NCI-H2227 (cell line): ENCODE measurements around the gene LIX1L.
A peak's percentile ranks its signal among the peaks of the same experiment; 100 is the strongest.

Source experiments
- DNase-seq: peaks from one replicate; lab custom pipeline; 2025; ENCODE audit not compliant: unreplicated experiment; lab: John Stamatoyannopoulos, UW

Gene LIX1L

GRCh38 chr1:145963265-145964019 is 5.6 kb upstream of the LIX1L start:
- DNase-seq: no peak

GRCh38 chr1:145962157-145963102 is 4.6 kb upstream of the LIX1L start:
- DNase-seq: peak; percentile 55

DNA sequence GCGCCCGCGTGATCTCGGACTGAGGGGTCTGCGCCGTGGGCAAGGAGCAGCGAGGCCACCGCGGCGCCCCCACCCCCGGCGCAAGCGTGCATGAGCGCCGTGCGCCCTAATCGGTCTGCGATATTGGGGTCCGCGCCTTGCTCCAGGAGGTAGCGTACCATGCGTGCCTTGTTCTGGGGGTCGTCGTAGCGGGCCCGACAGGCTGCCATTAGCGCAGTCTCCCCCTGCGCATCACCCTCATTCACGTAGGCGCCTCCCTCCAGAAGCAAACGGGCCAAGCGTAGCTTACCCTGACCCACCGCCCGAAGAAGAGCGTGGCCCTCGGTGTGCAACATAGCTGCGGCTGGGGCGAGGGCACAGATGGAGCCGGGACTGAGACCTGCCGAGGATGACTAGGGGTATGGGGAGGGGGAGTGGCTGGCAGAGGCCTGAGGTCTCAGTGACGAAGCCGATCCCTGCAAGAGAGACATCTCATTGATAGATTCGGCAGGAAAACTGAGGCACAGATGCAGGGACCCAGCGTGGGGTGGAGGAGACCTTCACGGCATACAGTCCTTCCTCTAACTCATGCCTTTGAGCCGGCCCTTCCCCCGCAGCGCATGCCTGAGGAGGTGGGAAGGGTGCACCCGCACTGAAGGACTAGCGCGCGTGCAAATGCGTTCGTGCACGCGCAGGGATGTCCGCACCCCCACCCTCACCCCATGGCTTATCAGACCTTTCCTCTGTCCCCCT is 3.8 kb upstream of the LIX1L start:
- peak; percentile 60 for DNase-seq

GRCh38 chr1:145961109-145961424 is 3.2 kb upstream of the LIX1L start:
- DNase-seq: no peak

DNA sequence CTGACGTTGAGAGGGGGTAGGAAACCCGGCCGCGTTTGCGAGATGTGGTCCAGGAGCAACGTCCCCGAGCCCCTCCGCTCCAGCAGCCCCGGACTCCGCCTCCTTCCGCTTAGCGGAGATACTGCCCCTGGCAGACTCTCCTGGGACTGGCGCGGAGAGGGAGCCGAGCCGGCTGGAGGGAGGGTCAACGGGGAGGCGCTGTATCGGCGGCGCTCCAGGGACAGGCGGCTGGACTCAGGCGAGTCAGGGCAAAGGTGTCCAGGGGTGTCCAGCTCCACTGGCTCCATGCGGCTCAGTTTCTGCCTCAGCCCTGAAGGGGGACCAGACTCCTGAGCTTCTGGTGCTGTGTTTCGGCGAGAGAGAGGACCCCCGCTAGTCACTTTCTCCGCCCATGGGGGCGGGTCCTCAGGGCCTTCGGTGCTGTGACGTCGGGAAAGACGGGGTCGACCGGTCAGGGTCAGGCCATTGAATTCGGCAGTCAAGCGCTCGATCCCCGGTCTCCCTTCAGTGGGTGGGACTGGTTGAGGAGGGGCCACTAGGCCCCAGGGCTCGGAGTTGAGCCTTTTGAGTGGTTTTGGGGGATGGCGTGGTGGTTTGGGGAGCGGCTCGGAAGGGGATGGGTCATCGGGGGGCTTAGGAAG is 2.8 kb upstream of the LIX1L start:
- DNase-seq: peak; percentile 90

DNA sequence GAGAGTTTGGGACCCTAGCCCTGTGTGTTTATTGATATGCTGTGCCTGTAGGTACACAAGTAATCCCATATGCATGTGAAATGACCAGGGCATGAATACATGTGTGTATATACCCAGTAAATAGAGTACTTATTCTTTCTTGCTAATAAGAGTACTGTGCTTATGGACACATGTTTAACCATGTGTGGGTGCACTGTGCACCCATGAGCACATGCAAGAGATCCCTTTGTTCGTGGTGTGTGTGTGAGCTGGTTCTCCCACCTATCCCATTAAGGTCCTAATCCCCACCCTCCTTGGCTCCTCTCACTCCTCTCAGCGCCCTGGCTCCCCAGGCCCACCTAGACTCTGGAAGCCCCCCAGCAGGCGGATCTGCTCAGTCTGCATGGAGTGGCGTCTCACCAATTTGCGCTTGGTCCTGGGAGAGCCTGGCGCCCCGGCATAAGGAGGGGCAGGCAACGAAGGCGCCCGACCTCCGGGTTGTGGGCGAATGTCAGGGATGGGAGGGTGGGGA is 2.2 kb upstream of the LIX1L start:
- peak; percentile 56 for DNase-seq

- DNase-seq: no peak
Measured at GRCh38 chr1:145959333-145959732, 1.5 kb upstream of the LIX1L start.

DNA sequence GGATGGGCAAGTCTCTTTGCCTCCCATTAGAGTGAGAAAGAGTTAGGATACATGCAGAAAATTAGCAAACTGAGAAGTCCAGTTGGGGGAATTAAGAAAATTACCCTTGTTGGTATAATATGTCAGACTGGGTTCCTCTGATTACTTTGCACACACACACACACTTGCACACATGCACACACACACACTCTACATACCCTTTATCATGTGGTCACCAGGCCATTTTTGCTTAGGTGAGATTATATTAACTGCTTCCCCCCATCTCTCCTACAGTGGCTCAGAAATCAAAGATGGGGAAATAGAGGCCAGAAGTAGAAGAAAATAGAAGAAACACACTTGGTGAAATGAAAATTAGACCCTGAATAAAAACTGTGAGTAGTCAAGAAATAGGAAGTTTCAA is 917 bp upstream of the LIX1L start:
- no peak for DNase-seq

DNA sequence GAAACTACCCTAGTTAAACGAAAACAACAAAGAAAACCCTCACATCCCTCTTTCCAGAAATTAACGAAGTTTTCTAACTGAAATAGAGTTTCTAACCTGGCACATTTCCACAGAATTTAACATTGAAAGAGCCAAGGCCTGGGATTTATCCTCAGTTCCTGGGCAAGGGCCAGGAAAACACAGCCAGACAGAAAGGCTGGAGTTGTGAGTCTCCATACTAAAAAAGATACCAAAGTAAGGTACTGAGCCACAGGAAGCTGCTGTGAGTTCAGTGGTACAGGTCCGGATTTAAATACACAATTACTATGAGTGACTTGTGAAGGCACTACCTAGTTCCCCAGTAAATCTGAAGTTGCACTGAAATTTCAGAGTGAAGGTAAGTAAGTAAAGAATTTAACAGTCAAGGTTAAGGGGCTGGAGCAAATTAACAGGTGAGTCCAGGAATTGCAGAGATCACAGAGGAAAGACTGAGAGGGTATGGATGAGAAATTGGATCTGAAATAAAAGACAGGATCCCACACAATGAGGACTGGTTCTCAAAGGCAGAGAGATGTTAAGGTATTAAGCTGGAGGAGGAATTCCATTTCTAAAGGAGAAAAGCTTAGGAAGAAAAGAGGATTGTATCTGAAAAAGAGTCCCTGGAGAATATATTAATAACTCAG is 905 bp downstream of the LIX1L start:
- no peak for DNase-seq

GRCh38 chr1:145956361-145956760 is 1.5 kb downstream of the LIX1L start:
- DNase-seq: no peak

DNA sequence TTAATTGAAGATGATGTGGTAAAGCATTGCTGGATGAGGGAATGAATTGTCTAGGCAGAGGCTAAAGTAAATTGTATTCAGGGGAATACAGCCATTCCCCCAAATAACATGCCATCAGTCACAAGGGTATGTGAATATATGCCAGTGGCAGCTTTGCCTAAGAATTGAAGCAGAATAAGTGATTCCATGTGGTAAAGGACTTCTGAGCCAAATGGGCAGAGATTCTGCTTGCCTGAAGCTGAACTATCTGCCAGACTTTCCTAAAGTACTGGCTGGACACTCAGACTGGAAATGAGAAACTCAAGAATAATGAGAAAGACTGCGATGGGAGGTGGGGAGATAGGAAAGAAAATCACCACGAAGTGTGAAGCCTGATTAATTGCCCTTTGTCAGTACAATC is 2.4 kb downstream of the LIX1L start:
- DNase-seq: no peak

GRCh38 chr1:145953861-145954260 is 4.0 kb downstream of the LIX1L start:
- no peak for DNase-seq

- no peak for DNase-seq
Measured at GRCh38 chr1:145952903-145953302, 4.9 kb downstream of the LIX1L start.

GRCh38 chr1:145951526-145951925 is 6.3 kb downstream of the LIX1L start:
- DNase-seq: no peak

DNA sequence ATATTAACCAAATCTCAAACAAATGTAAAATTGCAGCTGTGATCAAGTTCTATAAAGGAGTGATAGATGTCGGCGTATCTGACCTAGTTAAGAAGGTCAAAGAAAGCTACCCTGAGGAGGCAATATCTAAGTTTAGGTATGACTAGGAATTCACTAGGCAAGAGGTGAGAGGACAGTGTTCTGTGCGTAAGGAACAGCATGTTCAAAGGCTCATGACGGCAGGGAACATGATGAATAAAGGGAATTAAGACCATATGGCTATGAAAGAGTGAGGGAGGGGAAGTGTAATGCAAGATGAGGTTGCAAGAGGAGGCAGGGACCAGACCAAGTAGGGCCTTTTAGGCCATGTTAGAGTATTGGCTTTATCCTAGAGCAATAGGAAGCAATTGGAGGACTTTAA is 8.6 kb downstream of the LIX1L start:
- DNase-seq: no peak

GRCh38 chr1:145947551-145947950 is 10.3 kb downstream of the LIX1L start:
- no peak for DNase-seq

DNA sequence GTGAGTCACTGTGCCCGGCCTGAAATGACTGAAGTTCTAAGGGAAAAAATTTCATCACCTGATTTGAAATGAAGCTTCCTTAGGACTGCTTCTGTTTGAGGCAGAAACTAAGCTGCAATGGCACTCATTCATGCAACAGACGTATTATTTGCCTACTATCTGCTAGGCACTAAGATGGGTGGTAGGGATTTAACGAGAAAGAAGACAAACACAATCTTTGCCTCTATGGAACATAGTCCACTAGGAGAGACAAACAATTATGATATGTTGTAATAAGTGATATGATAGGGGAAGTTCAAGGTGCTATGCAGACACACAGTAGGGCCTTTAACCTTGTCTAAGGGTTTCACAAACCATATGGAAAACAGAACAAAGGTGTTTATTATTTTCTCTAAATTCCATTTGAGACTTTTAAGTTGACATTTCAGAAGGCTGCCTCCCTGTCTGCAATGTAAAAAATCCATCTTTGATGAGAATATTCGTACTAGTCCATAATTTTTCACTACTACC is 11.3 kb downstream of the LIX1L start:
- no peak for DNase-seq

DNA sequence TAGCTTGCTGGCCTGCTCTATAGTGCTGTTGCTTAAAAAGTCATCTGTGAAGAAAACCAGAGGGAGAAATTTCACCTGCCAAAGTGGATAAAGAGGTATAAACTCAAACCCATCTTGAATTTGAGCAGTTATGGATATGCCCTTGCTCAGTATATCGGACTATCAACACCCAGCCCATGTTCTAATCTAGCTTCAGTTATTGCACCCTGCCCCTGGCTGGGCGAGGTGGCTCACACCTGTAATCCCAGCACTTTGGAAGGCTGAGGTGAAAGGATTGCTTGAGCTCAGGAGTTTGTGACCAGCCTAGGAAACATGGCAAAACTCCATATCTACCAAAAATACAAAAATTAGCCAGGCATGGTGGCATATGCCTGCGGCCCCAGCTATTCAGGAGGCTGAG is 13.3 kb downstream of the LIX1L start:
- no peak for DNase-seq

DNA sequence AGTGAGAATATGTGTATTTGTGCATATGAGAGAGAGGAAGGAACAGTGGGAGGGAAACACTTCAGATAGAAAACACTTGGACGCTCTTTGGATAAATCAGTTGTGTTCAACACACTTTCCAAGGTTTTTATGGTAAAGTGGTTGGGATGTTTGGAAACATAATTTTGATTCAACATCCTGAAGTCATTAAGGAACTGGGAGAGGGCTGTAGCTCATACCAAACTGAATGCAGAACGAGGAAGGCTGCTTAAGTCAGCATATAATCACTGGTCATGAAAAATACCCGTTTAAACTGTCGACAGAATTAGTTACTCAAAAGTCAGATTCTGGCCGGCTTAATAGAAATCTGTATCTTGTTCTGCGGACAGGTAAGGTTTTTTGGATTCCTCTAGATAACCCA is 14.9 kb downstream of the LIX1L start:
- no peak for DNase-seq

DNA sequence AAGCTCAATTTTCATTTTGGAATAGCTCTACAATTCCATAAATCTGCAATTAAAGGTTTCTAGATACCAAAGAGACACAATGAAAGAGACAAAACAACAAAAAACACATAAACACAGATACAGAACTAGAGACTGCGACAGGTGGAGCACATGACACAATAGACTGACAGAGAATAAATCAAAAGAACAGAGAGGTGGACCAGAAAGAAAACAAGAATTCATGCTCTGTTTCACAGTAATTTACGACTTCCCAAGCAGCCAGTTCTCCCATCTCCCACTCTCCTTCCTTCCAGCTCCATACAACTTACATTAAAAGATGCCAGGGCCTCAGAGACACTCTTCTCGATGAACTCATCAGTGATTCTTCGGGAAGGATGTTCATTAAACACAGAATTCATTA is 15.4 kb downstream of the LIX1L start:
- no peak for DNase-seq
